Esophagus squamous epithelium (tissue), 5 donors: Measurements from ENCODE around the gene PSMD11. TPM values are rescaled to one million over a fixed set of nuclear protein-coding genes. Genes with fewer than 3 reads are reported as not detected.

Experiments used
- DNase-seq: peaks from one replicate; lab custom pipeline; 2025; lab: John Stamatoyannopoulos, UW
- H3K27ac ChIP-seq, 4 donors: fragments of 200-600 bp; sonication (generic); one replicate each; pipeline ENCODE4 v1.5.1; 2016 to 2019; ENCODE audit warnings: mild to moderate bottlenecking in 1 of 4
- H3K27me3 ChIP-seq, 4 donors: fragments of 200-600 bp; sonication (generic); 1 replicate in 3 of 4; 2 replicates in 1 of 4; pipeline versions ENCODE4 v1.5.1 to v1.6.0; 2017 to 2021; ENCODE audit warnings: antibody characterized with exemption in 1 of 4
- H3K36me3 ChIP-seq, 3 donors: fragments of 200-600 bp; sonication (generic); one replicate each; pipeline ENCODE4 v1.5.1; 2016 to 2019
- H3K4me1 ChIP-seq, 3 donors: fragments of 200-600 bp; sonication (generic); one replicate each; pipeline ENCODE4 v1.5.1; 2017 to 2019
- H3K4me3 ChIP-seq, 4 donors: fragments of 200-600 bp; sonication (generic); 1 replicate in 3 of 4; 2 replicates in 1 of 4; pipeline ENCODE4 v1.5.1; 2016 to 2019; ENCODE audit warnings: mild to moderate bottlenecking in 2 of 4, moderate library complexity in 1 of 4
- H3K9me3 ChIP-seq, 3 donors: fragments of 200-600 bp; sonication (generic); one replicate each; pipeline ENCODE4 v1.5.1; 2016 to 2019
- CTCF ChIP-seq, 6 experiments: fragments of 450-650 bp in 4 of 6; fragments of 200-600 bp in 2 of 6; sonication (generic) in 2 of 6; IDR thresholded peaks; one replicate each; pipeline ENCODE4 v1.5.1; 2016 to 2019; ENCODE audit warnings: antibody characterized with exemption in 6 of 6, mild to moderate bottlenecking in 4 of 6, moderate library complexity in 4 of 6
- POLR2A ChIP-seq, 4 donors: fragments of 450-650 bp; IDR thresholded peaks; one replicate each; pipeline ENCODE4 v1.6.1; 2017; ENCODE audit warnings: antibody characterized with exemption in 4 of 4, mild to moderate bottlenecking in 4 of 4, moderate library complexity in 3 of 4
- WGBS, 2 donors: methylation state at CpG; one replicate each; pipeline ENCODE4 v1.1.5; 2018; 5-methylcytosine and 5-hydroxymethylcytosine counted together
- intact Hi-C: fragments of 100-400 bp; cut with DNase I; formaldehyde crosslinking; loops from one replicate; pipeline ENCODE4 v1.15.0; 2022
- total RNA-seq, 4 donors: library from RNA; depleted of rRNA; stranded (reverse); fragments of >200 nt; gene quantifications; one replicate each; pipeline ENCODE4 v1.1.0, GENCODE V29; 2016
- donor health status: DM: yes; HTN: yes; CAD: no.

Gene PSMD11
- total RNA-seq, 4 donors from 2014 or later, result 53.5 to 148 (median 70.3) TPM

GRCh38 chr17:32490101-32490482 lies 45.8 kb downstream of the PSMD11 start:
- peaks cover 15 to 83% (median 16%) of the 10 kb centered on the region in 3 donors for H3K4me1 ChIP-seq
- TF ChIP-seq CTCF (IDR thresholded peaks at IDR 0.05), result no peak
- TF ChIP-seq POLR2A (IDR thresholded peaks at IDR 0.05), result no peak
- WGBS, 2 donors, result 56 to 65% methylated on average over 7 to 15 of the region's 16 CpGs
- H3K36me3 ChIP-seq, result peaks cover 0 to 67% (median 0%) of the 10 kb centered on the region in 3 donors
- H3K4me3 ChIP-seq, result peak overlapping the region; percentile 0 to 85 (median 38)
- H3K27me3 ChIP-seq, result no peaks in the 10 kb centered on the region
- no peak for DNase-seq
- intact Hi-C loops, result no loop called here
- H3K27ac ChIP-seq, result no peak overlapping the region
- H3K9me3 ChIP-seq, result no peaks in the 10 kb centered on the region

GRCh38 chr17:32491371-32492263 lies 47.3 kb downstream of the PSMD11 start:
- Histone ChIP-seq H3K27me3 (no peaks in the 10 kb centered on the region), H3K4me3 (no peak overlapping the region), H3K9me3 (no peaks in the 10 kb centered on the region), H3K4me1 (peaks cover 15 to 86% (median 18%) of the 10 kb centered on the region in 3 donors), H3K27ac (peak overlapping the region in 1 of 4 donors; percentile 6), H3K36me3 (peaks cover 0 to 67% (median 0%) of the 10 kb centered on the region in 3 donors)
- intact Hi-C loops, result no loop called here
- no peak for TF ChIP-seq POLR2A (IDR thresholded peaks at IDR 0.05)
- TF ChIP-seq CTCF (IDR thresholded peaks at IDR 0.05), result no peak
- WGBS, 2 donors, result 72 to 73% methylated on average over 14 to 15 of the region's 21 CpGs
- no peak for DNase-seq

GRCh38 chr17:32492264-32492589 lies 47.9 kb downstream of the PSMD11 start:
- 71% methylated on average over 4 of the region's 4 CpGs for WGBS, 2 donors
- H3K4me1 ChIP-seq, result peaks cover 15 to 92% (median 18%) of the 10 kb centered on the region in 3 donors
- intact Hi-C loops, result no loop called here
- no peak overlapping the region for H3K4me3 ChIP-seq
- peaks cover 0 to 67% (median 0%) of the 10 kb centered on the region in 3 donors for H3K36me3 ChIP-seq
- H3K27me3 ChIP-seq, result no peaks in the 10 kb centered on the region
- TF ChIP-seq POLR2A (IDR thresholded peaks at IDR 0.05), result no peak
- TF ChIP-seq CTCF (IDR thresholded peaks at IDR 0.05), result no peak
- DNase-seq, result no peak
- H3K9me3 ChIP-seq, result no peaks in the 10 kb centered on the region
- peak overlapping the region in 1 of 4 donors; percentile 6 for H3K27ac ChIP-seq

- intact Hi-C loops, result no loop called here
- Histone ChIP-seq H3K4me3 (no peak overlapping the region), H3K9me3 (no peaks in the 10 kb centered on the region), H3K27me3 (no peaks in the 10 kb centered on the region), H3K27ac (no peak overlapping the region), H3K4me1 (peaks cover 12 to 91% (median 15%) of the 10 kb centered on the region in 3 donors), H3K36me3 (peaks cover 0 to 66% (median 0%) of the 10 kb centered on the region in 3 donors)
- 76 to 91% methylated on average over 7 of the region's 7 CpGs for WGBS, 2 donors
- no peak for DNase-seq
- TF ChIP-seq CTCF (IDR thresholded peaks at IDR 0.05), result no peak
- no peak for TF ChIP-seq POLR2A (IDR thresholded peaks at IDR 0.05)
These were observed 48.5 kb downstream of the PSMD11 start for GRCh38 chr17:32492648-32493289.

GRCh38 chr17:32493571-32493970 lies 49.3 kb downstream of the PSMD11 start:
- H3K4me1 ChIP-seq, result peaks cover 5 to 89% (median 10%) of the 10 kb centered on the region in 3 donors
- H3K27me3 ChIP-seq, result no peaks in the 10 kb centered on the region
- peaks cover 0 to 58% (median 0%) of the 10 kb centered on the region in 3 donors for H3K36me3 ChIP-seq
- no peak overlapping the region for H3K27ac ChIP-seq
- no peak for DNase-seq
- WGBS, 2 donors, result 87 to 92% methylated on average over 3 to 6 of the region's 15 CpGs
- H3K4me3 ChIP-seq, result no peak overlapping the region
- TF ChIP-seq POLR2A (IDR thresholded peaks at IDR 0.05), result no peak
- TF ChIP-seq CTCF (IDR thresholded peaks at IDR 0.05), result no peak
- H3K9me3 ChIP-seq, result no peaks in the 10 kb centered on the region
- intact Hi-C loops, result no loop called here
